ENCODE measurements around the gene DHDDS.

DHDDS gene

DNA sequence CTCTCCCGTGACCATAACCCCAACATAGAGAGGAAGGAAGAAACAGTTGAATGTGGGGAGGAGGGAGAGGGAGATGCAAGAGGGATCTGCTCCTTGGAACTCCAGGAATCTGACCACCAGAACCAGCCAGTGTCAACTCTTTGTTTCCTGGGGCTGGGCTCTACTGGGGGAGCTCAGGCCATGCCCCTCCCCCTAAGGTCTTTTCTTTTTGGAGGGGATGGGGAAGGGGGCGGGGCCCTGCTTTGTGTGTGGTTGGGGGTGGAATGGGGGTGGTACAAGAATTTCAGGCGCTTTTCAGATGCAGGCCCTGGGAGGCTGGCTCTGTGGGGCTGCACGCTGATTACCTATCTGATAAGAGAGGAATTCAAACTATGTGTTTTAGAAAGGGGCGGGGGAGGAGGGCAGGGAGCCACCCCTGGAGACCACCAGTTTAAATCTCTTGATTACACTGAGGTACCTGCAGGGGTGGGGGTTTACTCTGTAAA is 13.2 kb upstream of the DHDDS start:
- DNase-seq = no peak

DNA sequence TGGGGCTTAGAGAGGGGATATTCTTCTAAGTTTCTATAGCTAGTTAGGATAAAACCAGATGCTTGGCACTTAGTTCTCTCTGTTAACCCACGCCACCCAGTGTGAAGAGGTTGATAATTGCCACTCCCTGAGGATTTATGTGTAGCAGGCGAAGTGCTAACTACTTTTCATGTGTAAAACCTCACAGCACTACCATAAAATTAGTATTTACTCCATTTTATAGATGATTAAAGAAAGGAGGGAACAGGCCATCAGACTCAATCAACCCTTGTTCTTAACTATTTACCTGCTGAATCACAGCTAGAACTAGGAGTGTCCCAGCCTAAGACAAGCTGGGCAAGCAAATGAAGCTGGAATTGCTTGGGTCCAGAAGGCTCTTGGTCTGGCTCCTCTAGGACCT is 12.6 kb upstream of the DHDDS start:
- DNase-seq = no peak

DNA sequence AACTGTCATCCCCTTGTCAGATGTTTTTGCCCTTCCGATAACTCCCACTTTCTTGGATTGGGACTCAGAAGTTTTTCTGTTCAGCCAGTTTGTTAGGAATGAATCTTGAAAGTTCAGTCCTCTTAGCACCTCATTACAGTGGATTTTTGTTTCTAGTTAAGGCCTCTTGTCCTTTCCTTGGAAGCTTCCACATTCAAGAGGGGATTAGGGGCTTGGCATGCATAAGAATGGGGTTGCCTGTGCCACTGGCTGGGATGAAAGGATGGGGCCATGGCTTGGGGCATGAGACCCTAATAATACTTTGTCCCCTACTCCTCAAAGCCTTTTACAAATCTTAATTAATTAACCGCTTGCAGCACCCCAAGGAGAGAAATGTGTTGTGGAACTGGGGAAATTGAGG is 2.4 kb upstream of the DHDDS start:
- DNase-seq = no peak

DNA sequence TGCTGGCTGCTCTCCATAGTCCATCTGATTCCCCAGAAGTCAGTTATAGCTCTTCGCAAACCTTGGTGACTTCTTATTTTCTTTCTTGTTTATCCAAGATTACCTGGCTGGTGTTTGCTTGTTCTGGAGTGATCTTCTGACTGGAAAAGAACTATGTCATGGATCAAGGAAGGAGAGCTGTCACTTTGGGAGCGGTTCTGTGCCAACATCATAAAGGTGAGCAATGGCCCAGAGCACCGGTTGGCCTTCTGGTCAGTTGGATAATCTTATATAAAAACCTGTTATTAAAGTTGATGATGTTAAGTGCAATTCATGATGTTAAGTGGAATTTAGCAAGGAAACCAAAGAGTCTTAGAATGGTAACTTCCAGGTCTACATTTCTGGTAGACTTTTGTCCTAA is 672 bp downstream of the DHDDS start:
- no peak for DNase-seq

DNA sequence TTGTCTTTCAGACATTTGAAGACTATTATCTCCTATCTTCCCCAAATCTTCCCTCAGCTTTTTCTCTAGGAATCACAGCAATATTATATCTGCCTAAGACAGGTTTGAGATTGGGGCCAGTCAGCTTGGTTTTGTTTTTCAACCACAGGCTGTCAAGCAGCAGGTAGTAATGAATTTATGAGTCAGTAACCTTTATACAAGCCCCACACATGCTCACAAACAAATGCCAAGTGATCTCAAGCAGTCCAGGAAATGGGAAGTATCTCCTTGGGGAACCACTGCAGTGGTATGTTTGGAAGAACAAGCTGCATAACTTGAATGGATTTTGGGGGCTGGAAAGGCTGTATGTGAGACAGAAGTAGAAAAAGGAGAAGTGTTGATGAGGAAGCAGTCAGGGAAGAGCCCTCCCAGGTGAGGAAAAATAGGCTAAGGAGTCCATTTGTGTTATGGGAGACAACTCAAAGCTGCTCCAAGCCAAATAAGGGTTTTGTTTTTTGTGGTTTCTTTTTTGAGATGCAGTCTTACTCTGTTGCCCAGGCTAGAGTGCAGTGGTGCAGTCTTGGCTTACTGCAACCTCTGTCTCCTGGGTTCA is 2.1 kb downstream of the DHDDS start:
- no peak for DNase-seq

DNA sequence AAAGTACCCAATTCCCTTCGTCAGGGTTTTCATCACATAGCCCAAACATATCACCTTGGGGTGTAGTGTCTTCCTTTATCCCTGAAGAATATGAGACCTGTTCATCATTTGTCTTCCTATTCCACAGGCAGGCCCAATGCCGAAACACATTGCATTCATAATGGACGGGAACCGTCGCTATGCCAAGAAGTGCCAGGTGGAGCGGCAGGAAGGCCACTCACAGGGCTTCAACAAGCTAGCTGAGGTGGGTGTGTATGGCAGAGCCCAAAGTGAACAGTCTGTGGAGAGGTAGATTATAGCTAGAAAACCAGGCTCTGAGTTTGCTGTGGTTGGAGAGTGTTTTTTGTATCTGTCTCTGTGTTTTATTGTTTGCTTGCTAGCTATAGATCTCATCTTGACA is 5.9 kb downstream of the DHDDS start:
- DNase-seq = no peak

DNA sequence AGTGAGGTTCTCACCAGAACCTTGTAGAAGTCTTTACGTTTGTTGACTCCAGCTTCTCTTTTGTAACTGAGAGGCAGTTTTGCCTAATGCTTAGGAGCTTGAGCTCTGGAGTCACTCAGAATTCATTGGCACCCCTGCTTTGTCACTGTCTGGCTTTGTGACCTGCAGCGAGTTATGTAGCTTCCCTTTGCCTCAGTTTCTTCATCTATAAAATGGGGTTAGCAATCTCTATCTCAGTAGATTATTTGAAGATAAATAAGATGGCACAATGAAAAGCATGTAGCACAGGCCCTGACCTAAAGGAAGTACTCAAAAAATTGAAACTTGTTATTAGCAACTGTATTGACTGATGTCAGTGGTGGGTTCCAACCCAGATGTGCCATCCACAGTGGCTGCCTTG is 8.1 kb downstream of the DHDDS start:
- DNase-seq = no peak

DNA sequence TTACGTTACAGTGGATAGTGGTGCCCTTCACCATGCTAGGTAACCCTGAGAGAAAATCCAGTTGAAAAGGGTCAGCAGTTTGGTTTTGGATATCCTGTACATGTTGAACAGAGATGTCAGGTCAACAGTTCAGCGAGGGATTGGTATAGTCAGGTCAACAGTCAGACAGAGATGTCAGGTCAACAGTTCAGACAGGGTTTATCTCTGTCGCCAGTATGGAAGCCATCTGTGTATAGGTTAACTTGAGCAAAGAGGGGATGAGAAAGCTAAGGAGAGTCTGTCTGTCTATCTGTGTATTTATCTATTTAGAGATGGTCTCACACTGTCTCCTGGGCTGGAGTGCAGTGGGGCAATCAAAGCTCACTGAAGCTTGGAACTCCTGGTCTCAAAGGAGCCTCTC is 17.7 kb downstream of the DHDDS start:
- DNase-seq = no peak

DNA sequence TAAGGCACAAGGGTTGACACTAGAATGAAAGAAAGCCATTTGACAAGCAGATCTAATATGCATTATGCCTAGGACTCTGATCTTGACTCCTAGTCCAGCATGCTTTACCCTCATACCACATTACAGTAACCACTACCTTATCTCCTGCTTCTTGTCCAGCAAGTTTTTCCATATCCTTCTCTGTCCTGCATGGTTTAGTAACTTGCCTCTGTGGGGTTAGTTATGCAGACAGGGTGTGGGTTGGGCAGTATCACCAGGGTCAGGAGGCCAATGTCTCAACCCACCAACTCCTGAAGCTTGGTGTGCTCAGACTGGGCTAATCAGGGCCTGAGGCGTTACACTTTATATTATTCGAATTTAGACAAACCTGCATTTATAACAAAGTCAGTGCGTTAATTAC is 18.8 kb downstream of the DHDDS start:
- no peak for DNase-seq

DNA sequence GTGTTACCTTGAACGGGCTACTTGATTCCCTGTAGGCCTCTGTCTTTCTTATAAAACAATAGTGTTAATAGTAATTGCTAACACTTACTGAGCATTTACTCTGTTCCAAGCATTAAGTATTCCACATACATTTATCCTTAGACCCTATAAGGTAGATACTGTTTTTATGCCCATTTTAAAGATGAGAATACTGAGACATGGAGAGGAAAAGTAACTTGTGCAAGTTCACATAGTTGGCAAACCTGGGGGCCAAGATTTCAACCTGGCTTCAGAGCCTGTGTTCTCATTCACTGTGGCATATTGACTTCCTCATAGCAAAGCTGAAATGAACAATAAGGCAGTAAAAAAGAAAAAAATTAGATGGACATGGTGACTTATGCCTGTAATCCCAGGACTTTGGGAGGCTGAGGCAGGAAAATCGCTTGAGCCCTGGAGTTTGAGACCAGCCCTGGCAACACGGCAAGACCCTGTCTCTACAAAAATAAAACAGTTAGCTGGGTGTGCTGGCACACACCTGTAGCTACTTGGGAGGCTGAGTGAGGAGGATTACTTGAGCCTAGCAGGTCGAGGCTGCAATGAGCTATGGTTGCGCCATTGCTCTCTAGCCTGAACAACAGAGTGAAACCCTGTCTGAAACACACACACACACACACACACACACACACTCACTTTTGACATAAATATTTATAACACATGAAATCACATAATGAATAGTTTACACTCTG is 20.5 kb downstream of the DHDDS start:
- DNase-seq = no peak

DNA sequence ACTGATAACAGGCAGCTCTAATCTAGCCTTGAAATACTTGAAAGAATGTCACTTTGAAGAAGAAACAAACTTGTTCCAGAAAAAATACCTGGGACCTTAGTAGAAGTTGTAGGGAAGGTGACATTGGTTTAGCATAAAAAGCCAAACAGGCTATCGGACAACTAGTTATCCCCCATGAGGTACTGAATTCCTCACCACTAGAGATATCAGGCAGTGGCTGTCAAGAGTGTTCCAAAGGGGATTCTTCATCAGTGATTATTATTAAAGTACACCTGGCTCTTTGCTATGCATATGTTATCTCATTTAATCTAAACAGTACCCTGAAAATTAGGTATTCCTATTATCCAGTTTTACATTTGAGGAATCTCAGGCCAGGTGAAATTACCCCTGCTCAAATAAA is 27.0 kb downstream of the DHDDS start:
- no peak for DNase-seq

DNA sequence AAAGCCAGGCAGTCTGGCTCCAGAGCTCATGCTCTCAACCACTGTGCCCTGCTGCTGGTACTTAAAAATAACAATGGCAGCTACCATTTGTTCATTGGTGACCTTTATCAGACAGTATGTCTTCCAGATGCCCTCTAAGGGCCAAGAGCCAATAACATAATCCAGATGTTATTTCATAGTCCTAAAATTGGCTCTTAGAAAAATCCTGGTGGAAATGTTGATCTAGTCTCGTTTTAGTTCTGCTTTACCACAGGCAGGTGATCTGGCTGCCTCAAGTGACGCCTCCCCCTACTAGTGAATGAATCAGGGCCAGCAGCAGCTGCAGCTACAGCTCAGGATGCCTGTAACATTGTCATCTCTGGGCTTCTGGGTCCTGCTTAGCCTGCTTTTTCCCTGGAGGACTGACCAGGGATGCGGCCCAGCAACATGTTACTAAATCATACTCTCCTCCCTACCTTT is 27.5 kb downstream of the DHDDS start:
- no peak for DNase-seq

DNA sequence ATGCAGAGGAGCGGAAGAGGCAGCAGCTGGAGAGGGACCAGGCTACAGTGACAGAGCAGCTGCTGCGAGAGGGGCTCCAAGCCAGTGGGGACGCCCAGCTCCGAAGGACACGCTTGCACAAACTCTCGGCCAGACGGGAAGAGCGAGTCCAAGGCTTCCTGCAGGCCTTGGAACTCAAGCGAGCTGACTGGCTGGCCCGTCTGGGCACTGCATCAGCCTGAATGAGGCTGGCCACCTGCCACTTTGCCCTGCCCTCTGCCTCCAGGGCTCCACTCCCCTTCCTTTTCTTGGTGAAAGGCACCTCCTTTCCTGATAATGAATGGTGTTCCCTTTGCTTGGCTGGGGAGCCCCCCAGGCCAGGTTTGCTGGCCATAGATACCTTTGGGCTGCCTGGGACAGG is 36.8 kb downstream of the DHDDS start:
- DNase-seq = peak; percentile 25

DNA sequence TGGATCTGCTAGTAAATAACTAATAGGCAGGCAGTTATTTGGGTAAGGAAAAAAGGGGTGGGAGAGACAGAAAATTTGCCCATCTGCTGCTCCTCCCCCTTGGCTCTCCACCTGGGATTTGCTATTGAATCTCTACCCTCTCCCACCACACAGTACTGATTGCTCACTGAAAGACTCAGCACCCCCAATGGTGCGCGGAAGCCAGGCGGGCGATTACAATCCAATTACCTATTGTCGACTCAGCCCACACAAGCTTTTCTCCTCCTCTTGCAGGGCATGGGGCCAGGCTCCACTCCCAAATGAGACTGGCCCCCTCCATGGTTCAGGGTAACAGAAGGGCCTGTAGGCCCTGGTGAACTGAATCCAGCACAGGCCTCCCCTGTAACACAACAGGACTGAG is 37.4 kb downstream of the DHDDS start:
- peak; percentile 57 for DNase-seq

DNA sequence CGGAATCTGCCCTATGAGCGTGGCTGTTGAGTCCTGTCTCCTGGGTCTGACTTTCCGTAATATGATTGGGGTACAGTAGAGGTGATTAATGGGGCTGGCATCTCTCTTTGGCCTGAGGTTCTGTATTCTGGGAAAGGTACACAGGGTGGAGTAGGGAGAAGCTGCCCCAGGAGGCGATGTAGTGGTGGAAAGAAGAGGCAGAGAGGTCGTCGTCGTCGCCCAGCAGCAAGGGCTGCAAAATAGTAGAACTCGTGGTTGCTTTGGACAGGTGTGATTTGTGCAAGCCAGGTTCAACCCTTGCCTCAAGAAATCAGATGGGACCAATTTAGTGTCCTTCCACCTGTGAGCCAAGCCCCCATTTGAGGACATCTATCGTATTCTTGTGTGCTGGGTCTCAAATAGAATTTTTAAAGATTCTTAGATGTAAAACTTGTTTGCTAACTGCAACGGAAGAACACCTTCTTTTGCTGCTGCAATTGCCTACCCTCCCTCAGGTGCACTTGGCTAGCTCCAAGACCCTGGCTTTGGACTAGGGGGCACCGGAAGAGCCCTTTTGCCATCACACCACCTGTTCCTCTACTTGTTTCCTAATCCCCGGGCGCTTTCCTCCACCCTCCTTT is 38.9 kb downstream of the DHDDS start:
- no peak for DNase-seq

DNA sequence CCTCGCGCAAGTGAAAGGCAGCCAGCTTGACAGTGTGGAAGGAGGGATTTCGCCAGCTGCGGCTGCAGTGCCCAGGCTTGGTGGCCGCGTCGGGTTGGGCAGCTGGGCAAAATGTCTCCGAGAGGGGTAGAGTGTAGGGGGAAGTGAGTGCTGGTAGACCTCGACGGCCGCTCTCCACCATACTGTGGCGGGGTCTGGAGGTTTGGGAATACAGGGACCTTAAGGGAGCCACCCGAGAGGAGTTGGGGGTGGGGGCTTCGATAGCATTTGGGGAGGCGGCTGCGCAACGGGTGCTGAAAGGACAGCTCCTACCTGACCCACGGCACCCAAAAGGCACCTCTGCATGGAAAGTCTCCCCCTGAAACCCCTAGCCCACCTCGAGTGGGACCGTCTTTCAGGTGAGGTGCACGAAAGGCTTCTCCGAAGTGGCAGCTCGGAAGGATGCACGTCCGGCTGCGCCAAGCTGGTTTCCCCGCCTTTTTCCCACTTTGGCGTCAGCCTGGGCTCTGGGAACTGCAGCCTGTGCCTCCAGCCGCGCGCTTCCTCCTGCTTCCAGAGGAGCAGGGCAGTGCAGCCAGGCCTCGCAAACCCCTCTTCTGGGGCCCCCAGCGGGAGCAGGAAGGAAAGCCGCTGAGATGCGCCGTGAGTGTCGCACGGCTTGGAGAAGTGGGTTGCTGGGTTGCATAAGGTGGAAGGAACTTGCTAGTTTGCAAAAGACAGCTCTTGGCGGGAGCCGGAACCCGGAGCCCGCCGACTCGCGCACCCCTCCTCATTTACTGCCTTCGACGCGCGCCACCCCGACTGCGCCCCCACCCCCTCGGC is 39.6 kb downstream of the DHDDS start:
- peak; percentile 71 for DNase-seq

DNA sequence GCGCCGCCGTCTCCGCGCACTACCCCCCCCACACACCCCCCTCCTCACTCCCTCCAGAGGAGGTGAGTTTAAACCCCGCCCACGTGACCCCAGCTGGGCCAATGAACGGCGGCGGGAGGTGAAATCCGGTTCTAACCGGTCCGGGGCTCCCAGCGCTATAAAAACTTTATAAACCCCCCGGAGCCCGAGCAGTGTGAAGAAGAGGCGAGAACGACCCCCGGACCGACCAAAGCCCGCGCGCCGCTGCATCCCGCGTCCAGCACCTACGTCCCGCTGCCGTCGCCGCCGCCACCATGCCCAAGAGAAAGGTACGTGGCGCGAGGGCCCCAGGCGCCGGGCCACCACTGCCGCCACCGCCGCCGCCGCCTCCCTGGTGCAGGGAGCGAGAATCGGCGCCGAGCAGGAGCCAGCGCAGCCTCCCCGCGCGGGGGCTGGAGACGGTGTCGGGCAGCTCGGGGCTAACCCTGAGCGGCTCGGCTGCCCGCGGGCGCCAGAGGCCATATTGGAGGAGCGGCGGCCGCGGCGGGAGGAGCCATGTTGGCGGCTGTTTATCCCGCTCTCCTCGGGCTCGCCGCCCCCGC is 40.3 kb downstream of the DHDDS start, which contains the start of gene HMGN2:
TSS of gene HMGN2 (plus strand) at position 121 of the 581 bp plus-strand sequence. CDS start at position 294, 173 bp downstream.
- peak; percentile 71 for DNase-seq

DNA sequence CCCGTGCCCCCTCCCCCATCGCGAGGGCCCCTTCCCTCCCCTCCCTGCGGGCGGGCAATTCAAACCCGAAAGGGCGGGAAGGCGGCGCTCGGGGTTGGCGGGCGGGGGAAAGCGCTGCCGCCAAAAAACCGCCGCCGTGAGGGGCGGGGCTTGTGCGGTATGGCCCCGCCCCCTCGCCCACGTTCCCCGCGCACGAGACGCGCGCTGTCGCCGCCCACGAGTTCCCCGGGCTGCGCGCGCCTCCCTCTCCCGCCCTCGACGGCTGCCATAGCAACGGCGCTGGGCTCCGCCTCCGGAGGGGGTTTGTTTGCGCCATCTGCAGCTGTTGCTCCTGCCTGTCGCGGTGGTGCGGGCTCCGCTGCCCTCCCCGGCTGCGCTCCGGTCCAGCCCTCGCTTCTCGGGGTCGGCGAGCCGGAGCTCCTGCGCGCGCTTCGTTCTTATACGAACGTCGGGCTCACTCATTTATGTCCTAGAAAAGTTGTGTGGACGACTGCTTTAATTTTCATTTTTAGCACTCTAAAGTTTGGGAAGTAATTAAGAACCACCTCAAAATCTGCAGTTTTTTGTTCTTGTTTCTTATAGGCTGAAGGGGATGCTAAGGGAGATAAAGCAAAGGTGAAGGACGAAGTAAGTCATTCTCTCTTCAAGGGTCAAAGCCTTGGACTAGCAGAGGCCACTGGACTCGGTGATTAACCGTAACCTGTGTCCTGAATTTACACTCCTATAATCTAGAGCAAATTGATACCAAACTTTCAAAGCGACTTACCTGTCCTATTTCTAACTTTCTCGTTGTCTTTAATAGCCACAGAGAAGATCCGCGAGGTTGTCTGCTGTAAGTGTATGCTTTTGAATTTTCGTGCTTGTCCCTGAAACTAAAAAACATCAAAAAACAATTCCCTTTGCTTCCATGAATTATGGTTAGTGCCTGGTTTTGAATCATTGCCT is 41.1 kb downstream of the DHDDS start:
- DNase-seq = peak; percentile 88

DNA sequence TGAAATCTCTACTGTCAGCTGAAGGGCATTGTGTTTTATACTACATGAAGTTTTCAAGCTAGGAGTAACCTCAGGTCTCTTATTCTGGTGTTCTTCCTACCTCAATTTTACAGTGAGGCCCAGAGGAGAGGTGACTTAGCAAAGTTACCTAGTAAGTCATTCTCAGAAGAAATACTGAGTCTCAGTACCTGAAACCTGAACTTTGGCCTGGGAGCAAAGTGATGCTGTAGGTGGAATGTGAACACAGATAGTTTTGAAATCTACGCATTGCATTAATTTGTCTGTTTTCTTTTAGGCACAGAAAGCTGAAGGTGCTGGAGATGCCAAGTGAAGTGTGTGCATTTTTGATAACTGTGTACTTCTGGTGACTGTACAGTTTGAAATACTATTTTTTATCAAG is 42.7 kb downstream of the DHDDS start:
- no peak for DNase-seq

DNA sequence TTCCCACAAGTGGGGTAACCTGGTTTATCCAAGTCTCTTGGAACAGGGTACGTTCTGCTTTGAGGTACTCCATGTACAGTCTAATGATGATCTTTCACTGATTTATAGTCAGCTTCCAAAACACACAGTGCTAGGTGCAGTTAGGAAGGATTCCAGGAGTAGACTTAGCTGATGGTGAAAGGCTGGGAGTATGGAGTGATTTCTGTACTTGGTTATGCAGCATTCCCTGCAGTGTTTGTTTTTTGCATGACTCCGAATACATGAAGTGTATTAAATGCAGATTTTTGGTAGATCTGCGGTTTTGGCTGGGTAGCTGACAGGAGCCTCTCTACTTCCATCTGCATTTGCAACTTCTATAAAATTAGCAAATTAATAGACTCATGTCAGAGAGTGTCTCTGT is 43.9 kb downstream of the DHDDS start:
- DNase-seq = no peak

DNA sequence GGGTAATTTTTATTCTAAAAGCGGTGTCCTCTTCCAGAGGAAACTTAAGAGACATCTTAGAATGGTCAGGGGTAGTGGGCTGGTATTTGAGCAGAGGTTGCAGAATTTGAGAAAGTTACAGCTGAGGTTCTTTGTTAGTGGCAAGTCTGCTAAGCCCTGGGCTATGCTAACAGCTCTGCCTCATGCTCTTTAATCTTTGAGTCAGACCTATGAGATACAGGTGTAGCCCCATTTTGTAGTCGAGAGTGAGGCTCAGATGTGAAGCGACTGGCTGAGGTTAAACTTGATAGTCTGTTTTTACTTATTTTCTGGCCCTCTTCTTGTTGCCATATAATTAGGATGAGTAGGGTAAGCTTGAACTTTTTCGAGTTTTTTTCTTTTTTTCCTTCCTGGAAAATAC is 44.8 kb downstream of the DHDDS start:
- DNase-seq = no peak

Data from DMS 273 treated with DMSO at 0.1 percent for 48 hours (cell line).